GM12878 (cell line): ENCODE results near the gene NR6A1. TPM values are rescaled to one million over a fixed set of nuclear protein-coding genes. Genes with fewer than 3 reads are reported as not detected.

ENCODE experiments used
- ATAC-seq: fragments of 200-7000 bp; cut with Tn5 transposase; 3 replicates; pipeline ENCODE4 v1.9.1; 2020; ENCODE audit warnings: mild to moderate bottlenecking, moderate library complexity
- BruUV-seq: library from RNA; stranded (reverse); fragments of 400-500 nt; replicated peaks from 2 replicates; lab custom pipeline; 2021; lab: Mats Ljungman, UMichigan
- CTCF ChIA-PET: fragments of 300-600 bp; sonication (Branson Sonifier 250); formaldehyde crosslinking; extraction: SDS; loops from one replicate; lab custom pipeline; 2021; ENCODE audit warnings: inconsistent platforms; lab: Yijun Ruan, JAX
- POLR2A ChIA-PET: fragments of 350-600 bp; formaldehyde crosslinking; extraction: SDS; loops from one replicate; lab custom pipeline; 2021; ENCODE audit warnings: inconsistent platforms; lab: Charles Lee
- RAD21 ChIA-PET: fragments of 300-600 bp; sonication (Branson Sonifier 250); formaldehyde crosslinking; loops from one replicate; lab custom pipeline; 2023; ENCODE audit warnings: antibody characterized with exemption; ENCODE audit not compliant: unreplicated experiment; lab: Charles Lee
- SMC1A ChIA-PET: fragments of 300-600 bp; sonication (Branson Sonifier 250); formaldehyde crosslinking; loops from one replicate; lab custom pipeline; 2023; ENCODE audit not compliant: unreplicated experiment, uncharacterized antibody; lab: Charles Lee
- DNase-seq: peaks from one replicate; pipeline ENCODE4 v3.0.0-alpha.2; 2011; ENCODE audit warnings: low read depth, low spot score
- FAIRE-seq: peaks from 3 replicates; lab custom pipeline; 2011; peaks lifted over from hg19 to GRCh38; lab: Jason Lieb, UNC
- H2AFZ ChIP-seq: 2 replicates; pipeline ENCODE4 v1.6.0; 2011; ENCODE audit warnings: low read depth, low read length, control low read depth; ENCODE audit not compliant: control insufficient read depth
- H3K27ac ChIP-seq: 2 replicates; pipeline ENCODE4 v1.5.1; 2011; ENCODE audit warnings: control low read depth; ENCODE audit not compliant: control insufficient read depth, insufficient read depth
- H3K27me3 ChIP-seq, 2 experiments: replicated peaks in 1 of 2; 2 replicates each; pipeline versions ENCODE4 v1.6.0 to v1.6.1; 2011; ENCODE audit warnings: low read length in 1 of 2; ENCODE audit not compliant: control insufficient read depth in 2 of 2, insufficient read depth in 2 of 2
- H3K36me3 ChIP-seq, 2 experiments: 2 replicates each; pipeline ENCODE4 v1.5.1; 2011; ENCODE audit warnings: low read length in 1 of 2; ENCODE audit not compliant: control insufficient read depth in 2 of 2, insufficient read depth in 2 of 2
- H3K4me1 ChIP-seq: 2 replicates; pipeline ENCODE4 v1.6.1; 2011; ENCODE audit warnings: mild to moderate bottlenecking, low read length, moderate library complexity, mixed read lengths; ENCODE audit not compliant: control insufficient read depth, insufficient read depth
- H3K4me2 ChIP-seq: 2 replicates; pipeline ENCODE4 v1.6.0; 2011; ENCODE audit warnings: control low read depth; ENCODE audit not compliant: control insufficient read depth, insufficient read depth
- H3K4me3 ChIP-seq: fragments of 200-600 bp; sonication (generic); 2 replicates; pipeline ENCODE4 v1.5.1; 2016
- H3K79me2 ChIP-seq: 2 replicates; pipeline ENCODE4 v1.6.0; 2011; ENCODE audit warnings: low read length; ENCODE audit not compliant: control insufficient read depth, insufficient read depth
- H3K9ac ChIP-seq: 2 replicates; pipeline ENCODE4 v1.8.0; 2011; ENCODE audit warnings: low read length, control low read depth, mixed read lengths; ENCODE audit not compliant: control insufficient read depth, insufficient read depth
- H3K9me3 ChIP-seq: replicated peaks from 3 replicates; pipeline ENCODE4 v1.5.1; 2011; ENCODE audit warnings: mild to moderate bottlenecking, low read length; ENCODE audit not compliant: control insufficient read depth, insufficient read depth
- H4K20me1 ChIP-seq: 2 replicates; pipeline ENCODE4 v1.6.0; 2011; ENCODE audit not compliant: control insufficient read depth, insufficient read depth
- ASH2L ChIP-seq: fragments of 300-600, 200-600 bp; sonication (generic); IDR thresholded peaks from 2 replicates; pipeline ENCODE4 v1.6.1; 2017; ENCODE audit warnings: low read depth, mild to moderate bottlenecking, borderline replicate concordance
- NFIC ChIP-seq: IDR thresholded peaks from 2 replicates; pipeline ENCODE4 v1.6.1; 2012; ENCODE audit warnings: low read depth, mild to moderate bottlenecking, inconsistent platforms, low read length, moderate library complexity
- NR2F1 ChIP-seq: fragments of 450-650 bp; conservative IDR thresholded peaks from 2 replicates; pipeline ENCODE4 v1.6.1; 2017; ENCODE audit warnings: mild to moderate bottlenecking
- SMC3 ChIP-seq: IDR thresholded peaks from 2 replicates; pipeline ENCODE4 v1.6.1; 2011; ENCODE audit warnings: low read length, improper control_type of control experiment, borderline replicate concordance
- WGBS: methylation state at CpG from one replicate; pipeline ENCODE4 v1.1.6; 2016; ENCODE audit warnings: low lambda C conversion rate; ENCODE audit not compliant: insufficient replicate concordance, insufficient coverage; ENCODE audit errors: missing lambda C conversion rate; 5-methylcytosine and 5-hydroxymethylcytosine counted together
- in situ Hi-C: fragments of 300-500 bp; cut with MboI; formaldehyde crosslinking; loops from 9 replicates; pipeline ENCODE4 v1.14.3; 2018; ENCODE audit warnings: mixed read lengths
- intact Hi-C: fragments of 100-400 bp; cut with micrococcal nuclease; formaldehyde crosslinking; loops from one replicate; pipeline ENCODE4 v1.14.2; 2022; ENCODE audit not compliant: unreplicated experiment
- polyA plus RNA-seq, 11 experiments: library from polyadenylated mRNA; depleted of rRNA in 4 of 11; unstranded in 6 of 11; stranded (reverse) in 5 of 11; fragments of >200 nt; fragmentation: Nextera tagmentation in 4 of 11; fragmentation: Illumina TruSeq in 1 of 11; extraction: Ambion mirVana in 4 of 11; extraction: Trizol in 1 of 11; gene quantifications; 1 replicate in 1 of 11; 2 replicates in 10 of 11; pipeline versions ENCODE4 v1.2.1 to v1.2.3, GENCODE V29; 2011 to 2016; ENCODE audit warnings: inconsistent platforms in 2 of 11, missing spikeins in 2 of 11, low read depth in 1 of 11
- total RNA-seq, 4 experiments: library from RNA; depleted of rRNA in 3 of 4; stranded (reverse); fragments of >200 nt in 3 of 4; fragmentation: Illumina TruSeq in 1 of 4; extraction: Trizol in 1 of 4; gene quantifications; 2 replicates each; pipeline versions ENCODE4 v1.2.1 to v1.2.3, GENCODE V29; 2013 to 2021
- TF ChIP-seq, protein P1 (sequence below): IDR thresholded peaks from 2 replicates; pipeline ENCODE4 v1.6.1; 2012; ENCODE audit warnings: low read depth, low read length, improper control_type of control experiment
- TF ChIP-seq, protein P2 (sequence below): IDR thresholded peaks from 2 replicates; pipeline ENCODE4 v1.6.1; 2011; ENCODE audit warnings: borderline replicate concordance, low read depth, mild to moderate bottlenecking, moderate library complexity, mixed read lengths, low read length; ENCODE audit not compliant: insufficient read depth; ENCODE audit errors: extremely low read length
- TF ChIP-seq, protein P3 (sequence below): fragments of 450-650 bp; IDR thresholded peaks from 2 replicates; pipeline ENCODE4 v1.6.1; 2017; ENCODE audit warnings: mild to moderate bottlenecking, moderate library complexity

Gene NR6A1
- total and polyA plus RNA-seq, 10 of the 15 experiments (the other 5 are each of a cell fraction or from before 2014, with no cell fraction given), result 1.2 to 9.2 (median 4.6) TPM

DNA sequence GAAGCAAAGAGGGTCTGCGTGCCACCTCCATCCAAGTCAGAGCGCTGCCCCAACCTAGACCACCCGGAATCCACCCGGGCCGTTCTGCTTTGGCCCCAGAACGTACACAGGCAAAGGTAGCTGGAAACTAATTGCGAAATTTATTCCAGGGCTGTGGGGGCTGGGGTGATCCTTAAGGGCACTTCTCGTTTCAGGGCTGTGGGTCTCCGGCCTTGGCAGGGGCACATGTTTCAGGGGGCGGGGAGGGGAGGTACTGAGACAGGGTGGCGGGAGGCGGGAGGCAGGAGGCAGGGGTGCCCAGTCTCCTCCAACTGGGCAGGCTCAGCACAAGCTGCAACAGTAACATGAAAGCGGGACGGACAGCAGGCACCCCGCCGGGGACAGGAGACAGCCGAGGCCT is 290.0 kb downstream of the NR6A1 start:
- Histone ChIP-seq H3K27ac (no peak overlapping the region), H3K4me1 (no peaks in the 10 kb centered on the region), H4K20me1 (no peaks in the 10 kb centered on the region), H3K36me3 (no peaks in the 10 kb centered on the region), H3K9ac (no peak overlapping the region), H3K4me2 (no peak overlapping the region), H2AFZ (no peak overlapping the region), H3K4me3 (no peak overlapping the region), H3K27me3 (peaks cover 2 to 5% of the 10 kb centered on the region in 2 experiments; a peak in 3 of 4 replicates), H3K79me2 (no peaks in the 10 kb centered on the region), H3K9me3 (no peaks in the 10 kb centered on the region)
- ChIA-PET POLR2A (no interaction called here), RAD21 (no interaction called here), CTCF (no interaction called here), SMC1A (interaction anchor here (1.4 kb wide), 1 partner anchor 231 kb away, joined by 4 read pairs; no protein-coding TSS in a partner anchor)
- DNase-seq (no peak), FAIRE-seq (no peak), ATAC-seq (no peak)
- no TSS peak for BruUV-seq
- 59% methylated on average over 14 of the region's 17 CpGs for WGBS
- intact Hi-C loops (loop anchor here (5.0 kb wide), 1 partner anchor 64 kb away; the partner anchor contains the start of gene PSMB7), in situ Hi-C loops (no loop called here)
- TF ChIP-seq NR2F1 (no peak), ASH2L (no peak)

DNA sequence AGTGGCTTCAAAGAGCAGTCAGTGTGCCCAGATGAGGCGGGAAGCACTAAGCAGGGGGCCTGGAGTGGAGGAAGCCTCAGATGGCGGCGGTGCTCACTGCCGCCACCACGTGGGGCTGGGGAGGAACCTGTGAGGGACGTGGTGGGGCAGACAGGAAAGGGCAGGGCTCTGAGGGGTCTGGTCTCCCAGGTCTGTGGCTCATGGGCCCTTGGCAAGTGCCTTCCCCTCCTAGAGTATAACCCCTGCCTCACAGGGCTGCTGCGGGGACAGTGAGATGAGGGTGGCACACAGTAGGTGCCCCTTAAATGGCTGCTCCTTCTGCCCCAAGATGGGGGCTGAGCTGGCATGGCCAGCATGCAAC is 290.5 kb downstream of the NR6A1 start:
- FAIRE-seq (peak; percentile 18), DNase-seq (no peak), ATAC-seq (peak; percentile 93)
- no peaks in the 10 kb centered on the region for H3K9me3 ChIP-seq
- RAD21 ChIA-PET, result no interaction called here
- no peak overlapping the region for H3K27ac ChIP-seq
- no peak overlapping the region for H3K9ac ChIP-seq
- no peak overlapping the region for H3K4me2 ChIP-seq
- SMC1A ChIA-PET, result interaction anchor here (1.4 kb wide), 1 partner anchor 231 kb away, joined by 4 read pairs; no protein-coding TSS in a partner anchor
- BruUV-seq, result no TSS peak
- CTCF ChIA-PET, result interaction anchor here (0.6 kb wide), 1 partner anchor 941 kb away, joined by 4 read pairs; no protein-coding TSS in a partner anchor
- no peaks in the 10 kb centered on the region for H3K36me3 ChIP-seq
- H3K27me3 ChIP-seq, result peaks cover 2 to 5% of the 10 kb centered on the region in 2 experiments; a peak in 3 of 4 replicates
- in situ Hi-C loops, result no loop called here
- H4K20me1 ChIP-seq, result no peaks in the 10 kb centered on the region
- H3K79me2 ChIP-seq, result no peaks in the 10 kb centered on the region
- H3K4me1 ChIP-seq, result no peaks in the 10 kb centered on the region
- H2AFZ ChIP-seq, result peak overlapping the region; percentile 46; the same call in 1 of the 2 replicates
- WGBS, result 12% methylated on average over 7 of the region's 7 CpGs
- H3K4me3 ChIP-seq, result no peak overlapping the region
- intact Hi-C loops, result loop anchor here (5.0 kb wide), 1 partner anchor 63 kb away; the partner anchor contains the start of gene PSMB7
- POLR2A ChIA-PET, result no interaction called here
- TF ChIP-seq NFIC (no peak), SMC3 (0 out of 2 replicates have a peak, but pooled peaks have one; percentile 24)
- TF ChIP-seq, protein P1, sequence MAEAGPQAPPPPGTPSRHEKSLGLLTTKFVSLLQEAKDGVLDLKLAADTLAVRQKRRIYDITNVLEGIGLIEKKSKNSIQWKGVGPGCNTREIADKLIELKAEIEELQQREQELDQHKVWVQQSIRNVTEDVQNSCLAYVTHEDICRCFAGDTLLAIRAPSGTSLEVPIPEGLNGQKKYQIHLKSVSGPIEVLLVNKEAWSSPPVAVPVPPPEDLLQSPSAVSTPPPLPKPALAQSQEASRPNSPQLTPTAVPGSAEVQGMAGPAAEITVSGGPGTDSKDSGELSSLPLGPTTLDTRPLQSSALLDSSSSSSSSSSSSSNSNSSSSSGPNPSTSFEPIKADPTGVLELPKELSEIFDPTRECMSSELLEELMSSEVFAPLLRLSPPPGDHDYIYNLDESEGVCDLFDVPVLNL, result no peak
- TF ChIP-seq, protein P2, sequence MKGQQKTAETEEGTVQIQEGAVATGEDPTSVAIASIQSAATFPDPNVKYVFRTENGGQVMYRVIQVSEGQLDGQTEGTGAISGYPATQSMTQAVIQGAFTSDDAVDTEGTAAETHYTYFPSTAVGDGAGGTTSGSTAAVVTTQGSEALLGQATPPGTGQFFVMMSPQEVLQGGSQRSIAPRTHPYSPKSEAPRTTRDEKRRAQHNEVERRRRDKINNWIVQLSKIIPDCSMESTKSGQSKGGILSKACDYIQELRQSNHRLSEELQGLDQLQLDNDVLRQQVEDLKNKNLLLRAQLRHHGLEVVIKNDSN, result peak; percentile 27
- TF ChIP-seq, protein P3, sequence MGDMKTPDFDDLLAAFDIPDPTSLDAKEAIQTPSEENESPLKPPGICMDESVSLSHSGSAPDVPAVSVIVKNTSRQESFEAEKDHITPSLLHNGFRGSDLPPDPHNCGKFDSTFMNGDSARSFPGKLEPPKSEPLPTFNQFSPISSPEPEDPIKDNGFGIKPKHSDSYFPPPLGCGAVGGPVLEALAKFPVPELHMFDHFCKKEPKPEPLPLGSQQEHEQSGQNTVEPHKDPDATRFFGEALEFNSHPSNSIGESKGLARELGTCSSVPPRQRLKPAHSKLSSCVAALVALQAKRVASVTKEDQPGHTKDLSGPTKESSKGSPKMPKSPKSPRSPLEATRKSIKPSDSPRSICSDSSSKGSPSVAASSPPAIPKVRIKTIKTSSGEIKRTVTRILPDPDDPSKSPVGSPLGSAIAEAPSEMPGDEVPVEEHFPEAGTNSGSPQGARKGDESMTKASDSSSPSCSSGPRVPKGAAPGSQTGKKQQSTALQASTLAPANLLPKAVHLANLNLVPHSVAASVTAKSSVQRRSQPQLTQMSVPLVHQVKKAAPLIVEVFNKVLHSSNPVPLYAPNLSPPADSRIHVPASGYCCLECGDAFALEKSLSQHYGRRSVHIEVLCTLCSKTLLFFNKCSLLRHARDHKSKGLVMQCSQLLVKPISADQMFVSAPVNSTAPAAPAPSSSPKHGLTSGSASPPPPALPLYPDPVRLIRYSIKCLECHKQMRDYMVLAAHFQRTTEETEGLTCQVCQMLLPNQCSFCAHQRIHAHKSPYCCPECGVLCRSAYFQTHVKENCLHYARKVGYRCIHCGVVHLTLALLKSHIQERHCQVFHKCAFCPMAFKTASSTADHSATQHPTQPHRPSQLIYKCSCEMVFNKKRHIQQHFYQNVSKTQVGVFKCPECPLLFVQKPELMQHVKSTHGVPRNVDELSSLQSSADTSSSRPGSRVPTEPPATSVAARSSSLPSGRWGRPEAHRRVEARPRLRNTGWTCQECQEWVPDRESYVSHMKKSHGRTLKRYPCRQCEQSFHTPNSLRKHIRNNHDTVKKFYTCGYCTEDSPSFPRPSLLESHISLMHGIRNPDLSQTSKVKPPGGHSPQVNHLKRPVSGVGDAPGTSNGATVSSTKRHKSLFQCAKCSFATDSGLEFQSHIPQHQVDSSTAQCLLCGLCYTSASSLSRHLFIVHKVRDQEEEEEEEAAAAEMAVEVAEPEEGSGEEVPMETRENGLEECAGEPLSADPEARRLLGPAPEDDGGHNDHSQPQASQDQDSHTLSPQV, result no peak
